ENCODE measurements around the gene NTNG2. TPM values are rescaled to one million over a fixed set of nuclear protein-coding genes. Genes with fewer than 3 reads are reported as not detected.

Gene NTNG2
- total and polyA plus RNA-seq, 2 donors (not counting 3 experiments of a cell fraction or from before 2014, with no cell fraction given): 0.08 to 0.88 TPM

- no peaks in the 10 kb centered on the region for H3K9me1 ChIP-seq (replicated peaks; ENCODE audit: control insufficient read depth, extremely low read depth, insufficient read depth, low read length)
- H3K27me3 ChIP-seq (ENCODE audit: control insufficient read depth in 2 of 2, insufficient read depth in 2 of 2, low read length in 2 of 2): peaks cover 23 to 27% of the 10 kb centered on the region in 2 experiments
- H3K4me2 ChIP-seq (ENCODE audit: insufficient read depth, low read length): no peak overlapping the region
- ChIA-PET CTCF (interaction anchor here (1.2 to 2.0 kb wide), 2 partner anchors 9 to 15 kb away, joined by 3 to 6 read pairs; no protein-coding TSS in a partner anchor), POLR2A (no interaction called here)
- no peak overlapping the region for H3K27ac ChIP-seq (ENCODE audit: insufficient read depth, low read depth, low read length)
- dilution Hi-C loops (cut with MboI; ENCODE audit: extremely low pct_ligation_motif_present, low sequenced_read_pairs) (no loop called here), intact Hi-C loops (cut with micrococcal nuclease) (no loop called here)
- no peaks in the 10 kb centered on the region for H3K36me3 ChIP-seq (ENCODE audit: control insufficient read depth in 2 of 2, extremely low read depth in 1 of 2, insufficient read depth in 2 of 2, low read length in 2 of 2)
- peaks cover 9% of the 10 kb centered on the region for H3K4me1 ChIP-seq (ENCODE audit: control insufficient read depth, extremely low read depth, insufficient read depth, low read length)
- no peaks in the 10 kb centered on the region for H4K20me1 ChIP-seq (replicated peaks; ENCODE audit: control insufficient read depth, extremely low read depth, insufficient read depth, low read length)
- H3K4me3 ChIP-seq (replicated peaks in 1 of 3; ENCODE audit: insufficient read depth in 1 of 3, low read depth in 1 of 3, low read length in 3 of 3): no peak overlapping the region
- FAIRE-seq (no peak), DNase-seq (ENCODE audit: low read depth, low spot score) (no peak)
- no peaks in the 10 kb centered on the region for H3K9me3 ChIP-seq (replicated peaks; ENCODE audit: control insufficient read depth, insufficient read depth, low read length)
- H3K79me2 ChIP-seq (ENCODE audit: control insufficient read depth, insufficient read depth, low read length): no peaks in the 10 kb centered on the region
- BruUV-seq (replicated peaks): no TSS peak
- no peak for TF ChIP-seq POLR2AphosphoS5 (IDR thresholded peaks at IDR 0.05; ENCODE audit: insufficient read depth, low read depth, low read length)
- no peak for TF ChIP-seq POLR2A (IDR thresholded peaks at IDR 0.05; ENCODE audit: low read depth, low read length)
- no peak for TF ChIP-seq EZH2 (IDR thresholded peaks at IDR 0.05; ENCODE audit: borderline replicate concordance, low read depth, low read length, severe bottlenecking)
- TF ChIP-seq, protein P1, sequence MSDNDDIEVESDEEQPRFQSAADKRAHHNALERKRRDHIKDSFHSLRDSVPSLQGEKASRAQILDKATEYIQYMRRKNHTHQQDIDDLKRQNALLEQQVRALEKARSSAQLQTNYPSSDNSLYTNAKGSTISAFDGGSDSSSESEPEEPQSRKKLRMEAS (IDR thresholded peaks at IDR 0.05; ENCODE audit: insufficient read depth, insufficient read length): no peak
- H2AFZ ChIP-seq (ENCODE audit: low read depth, low read length): no peak overlapping the region
- no peak overlapping the region for H3K9ac ChIP-seq (replicated peaks; ENCODE audit: extremely low read depth, insufficient read depth, low read length)
These were observed 36.5 kb upstream of the NTNG2 start for GRCh38 chr9:132125361-132125760.

GRCh38 chr9:132125944-132126679, 35.7 kb upstream of the NTNG2 start:
- FAIRE-seq (peak; percentile 28), DNase-seq (ENCODE audit: low read depth, low spot score) (no peak)
- no peak overlapping the region for H3K27ac ChIP-seq (ENCODE audit: insufficient read depth, low read depth, low read length)
- ChIA-PET CTCF (interaction anchor here (0.6 to 2.0 kb wide), 5 partner anchors 9 to 516 kb away, joined by 3 to 6 read pairs (median 4); no protein-coding TSS in a partner anchor), POLR2A (no interaction called here)
- H3K9me1 ChIP-seq (replicated peaks; ENCODE audit: control insufficient read depth, extremely low read depth, insufficient read depth, low read length): no peaks in the 10 kb centered on the region
- intact Hi-C loops (cut with micrococcal nuclease) (no loop called here), dilution Hi-C loops (cut with MboI; ENCODE audit: extremely low pct_ligation_motif_present, low sequenced_read_pairs) (no loop called here)
- peaks cover 9% of the 10 kb centered on the region for H3K4me1 ChIP-seq (ENCODE audit: control insufficient read depth, extremely low read depth, insufficient read depth, low read length)
- H3K36me3 ChIP-seq (ENCODE audit: control insufficient read depth in 2 of 2, extremely low read depth in 1 of 2, insufficient read depth in 2 of 2, low read length in 2 of 2): no peaks in the 10 kb centered on the region
- BruUV-seq (replicated peaks): no TSS peak
- no peaks in the 10 kb centered on the region for H3K79me2 ChIP-seq (ENCODE audit: control insufficient read depth, insufficient read depth, low read length)
- peaks cover 23 to 26% of the 10 kb centered on the region in 2 experiments for H3K27me3 ChIP-seq (ENCODE audit: control insufficient read depth in 2 of 2, insufficient read depth in 2 of 2, low read length in 2 of 2)
- H2AFZ ChIP-seq (ENCODE audit: low read depth, low read length): no peak overlapping the region
- no peaks in the 10 kb centered on the region for H4K20me1 ChIP-seq (replicated peaks; ENCODE audit: control insufficient read depth, extremely low read depth, insufficient read depth, low read length)
- no peak overlapping the region for H3K4me3 ChIP-seq (replicated peaks in 1 of 3; ENCODE audit: insufficient read depth in 1 of 3, low read depth in 1 of 3, low read length in 3 of 3)
- H3K4me2 ChIP-seq (ENCODE audit: insufficient read depth, low read length): peak overlapping the region; percentile 37
- no peaks in the 10 kb centered on the region for H3K9me3 ChIP-seq (replicated peaks; ENCODE audit: control insufficient read depth, insufficient read depth, low read length)
- TF ChIP-seq, protein P1 (IDR thresholded peaks at IDR 0.05; ENCODE audit: insufficient read depth, insufficient read length): no peak
- TF ChIP-seq GATA2 (IDR thresholded peaks at IDR 0.05; ENCODE audit: insufficient read depth, insufficient read length, low read depth, low read length): peak; percentile 85
- H3K9ac ChIP-seq (replicated peaks; ENCODE audit: extremely low read depth, insufficient read depth, low read length): no peak overlapping the region
